ENCODE results near the gene MAD1L1. TPM values are rescaled to one million over a fixed set of nuclear protein-coding genes. Genes with fewer than 3 reads are reported as not detected.

The MAD1L1 gene
- total and polyA plus RNA-seq, 4 donors: 43.0 to 54.9 (median 49.9) TPM

GRCh38 chr7:1815051-1815481 is 417.7 kb downstream of the MAD1L1 start:
- no peaks in the 10 kb centered on the region for H3K27me3 ChIP-seq (ENCODE audit: control insufficient read depth in 3 of 3, insufficient read depth in 3 of 3, low read length in 2 of 3)
- no peak overlapping the region for H3K9ac ChIP-seq (ENCODE audit: insufficient read depth in 1 of 2, low read length in 2 of 2)
- H3K27ac ChIP-seq (ENCODE audit: low read depth in 1 of 2, low read length in 1 of 2): no peak overlapping the region
- ATAC-seq (ENCODE audit: insufficient read depth, low FRiP score) (no peak), DNase-seq (no peak)
- peaks cover 0 to 36% (median 7%) of the 10 kb centered on the region in 5 donors for H3K4me1 ChIP-seq (ENCODE audit: control insufficient read depth in 5 of 5, insufficient read depth in 5 of 5, low read length in 5 of 5)
- H3K36me3 ChIP-seq (ENCODE audit: control insufficient read depth in 4 of 4, insufficient read depth in 4 of 4, low read length in 4 of 4): peaks cover 0 to 8% (median 0%) of the 10 kb centered on the region in 4 donors
- H3K9me3 ChIP-seq (ENCODE audit: control insufficient read depth in 4 of 4, insufficient read depth in 3 of 4, low read length in 3 of 4): peaks cover 0 to 2% (median 0%) of the 10 kb centered on the region in 4 donors
- no peak overlapping the region for H3K4me3 ChIP-seq
- TF ChIP-seq CTCF (IDR thresholded peaks at IDR 0.05; ENCODE audit: control extremely low read depth, extremely low read depth): no peak
- 89 to 92% methylated on average over 15 to 17 of the region's 17 CpGs for WGBS, 2 donors

GRCh38 chr7:1814089-1814811 is 418.5 kb downstream of the MAD1L1 start:
- Histone ChIP-seq H3K9ac (ENCODE audit: insufficient read depth in 1 of 2, low read length in 2 of 2) (no peak overlapping the region), H3K27me3 (ENCODE audit: control insufficient read depth in 3 of 3, insufficient read depth in 3 of 3, low read length in 2 of 3) (no peaks in the 10 kb centered on the region), H3K36me3 (ENCODE audit: control insufficient read depth in 4 of 4, insufficient read depth in 4 of 4, low read length in 4 of 4) (peaks cover 0 to 8% (median 0%) of the 10 kb centered on the region in 4 donors), H3K27ac (ENCODE audit: low read depth in 1 of 2, low read length in 1 of 2) (no peak overlapping the region), H3K9me3 (ENCODE audit: control insufficient read depth in 4 of 4, insufficient read depth in 3 of 4, low read length in 3 of 4) (peaks cover 0 to 2% (median 0%) of the 10 kb centered on the region in 4 donors), H3K4me1 (ENCODE audit: control insufficient read depth in 5 of 5, insufficient read depth in 5 of 5, low read length in 5 of 5) (peaks cover 0 to 36% (median 7%) of the 10 kb centered on the region in 5 donors), H3K4me3 (no peak overlapping the region)
- no peak for ATAC-seq (ENCODE audit: insufficient read depth, low FRiP score)
- DNase-seq: no peak
- WGBS, 2 donors: 93% methylated on average over 22 of the region's 22 CpGs
- TF ChIP-seq CTCF (IDR thresholded peaks at IDR 0.05; ENCODE audit: control extremely low read depth, extremely low read depth): no peak

- WGBS, 2 donors: 94 to 97% methylated on average over 17 to 18 of the region's 18 CpGs
- no peak for DNase-seq
These were observed 419.2 kb downstream of the MAD1L1 start for GRCh38 chr7:1813394-1814088.

More at GRCh38 chr7:1813394-1814088, 419.2 kb downstream of the MAD1L1 start:
- no peak overlapping the region for H3K4me3 ChIP-seq
- peaks cover 0 to 2% (median 0%) of the 10 kb centered on the region in 4 donors for H3K9me3 ChIP-seq (ENCODE audit: control insufficient read depth in 4 of 4, insufficient read depth in 3 of 4, low read length in 3 of 4)
- no peak for TF ChIP-seq CTCF (IDR thresholded peaks at IDR 0.05; ENCODE audit: control extremely low read depth, extremely low read depth)
- no peaks in the 10 kb centered on the region for H3K27me3 ChIP-seq (ENCODE audit: control insufficient read depth in 3 of 3, insufficient read depth in 3 of 3, low read length in 2 of 3)
- H3K36me3 ChIP-seq (ENCODE audit: control insufficient read depth in 4 of 4, insufficient read depth in 4 of 4, low read length in 4 of 4): peaks cover 0 to 8% (median 0%) of the 10 kb centered on the region in 4 donors
- H3K9ac ChIP-seq (ENCODE audit: insufficient read depth in 1 of 2, low read length in 2 of 2): no peak overlapping the region
- peaks cover 0 to 36% (median 7%) of the 10 kb centered on the region in 5 donors for H3K4me1 ChIP-seq (ENCODE audit: control insufficient read depth in 5 of 5, insufficient read depth in 5 of 5, low read length in 5 of 5)
- no peak for ATAC-seq (ENCODE audit: insufficient read depth, low FRiP score)
- no peak overlapping the region for H3K27ac ChIP-seq (ENCODE audit: low read depth in 1 of 2, low read length in 1 of 2)
